Stimulated activated memory B cell treated with anti-CD40 and anti-IgM and Interleukin-4, amounts not matched to agents 10 μg/mL and 1 μg/mL and 100 μg/mL, for 72 hours (primary cell): ENCODE results near the gene APBB2.
"Not testable (repeated sequence)": the region's sequence is repeated elsewhere in the genome, so short reads cannot be mapped to it uniquely, and the experiment has no call there.

Experiments used
- ATAC-seq: fragments of 150-1000 bp; cut with Tn5 transposase; 2 replicates; pipeline ENCODE4 v1.10.0; 2021
- H3K27ac Mint-ChIP-seq: one replicate; pipeline ENCODE4 v1.8.0; 2022; ENCODE audit warnings: mild to moderate bottlenecking, mixed read lengths
- H3K27me3 Mint-ChIP-seq: one replicate; pipeline ENCODE4 v1.8.0; 2022; ENCODE audit warnings: mixed read lengths
- H3K36me3 Mint-ChIP-seq: one replicate; pipeline ENCODE4 v1.8.0; 2022; ENCODE audit warnings: mixed read lengths
- H3K4me1 Mint-ChIP-seq: one replicate; pipeline ENCODE4 v1.8.0; 2022; ENCODE audit warnings: mixed read lengths
- H3K4me3 Mint-ChIP-seq: one replicate; pipeline ENCODE4 v1.8.0; 2022; ENCODE audit warnings: mild to moderate bottlenecking, moderate library complexity, mixed read lengths
- H3K9me3 Mint-ChIP-seq: one replicate; pipeline ENCODE4 v1.8.0; 2022; ENCODE audit warnings: mixed read lengths

Gene APBB2

DNA sequence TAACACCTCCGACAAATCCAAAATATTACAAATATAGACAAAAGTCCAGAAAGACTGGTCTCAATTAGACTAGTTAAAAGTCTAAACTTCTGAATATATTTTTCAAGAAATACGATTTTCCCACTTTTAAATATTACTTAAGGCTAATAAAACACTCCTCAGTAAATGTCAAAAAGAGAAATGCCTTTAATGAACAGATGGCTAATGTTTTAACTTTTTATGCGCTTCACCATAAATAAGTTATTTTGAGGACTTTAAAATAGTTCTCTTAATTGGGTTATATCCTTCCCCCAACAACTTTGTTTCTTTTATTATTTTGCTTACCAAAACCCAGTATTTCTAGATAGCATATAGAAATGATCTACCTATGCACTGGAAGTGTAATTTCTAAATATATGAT is 201.4 kb downstream of the APBB2 start:
- Mint-ChIP-seq H3K9me3 (no peaks in the 10 kb centered on the region), H3K27ac (no peak overlapping the region), H3K4me3 (no peak overlapping the region), H3K4me1 (no peaks in the 10 kb centered on the region), H3K36me3 (no peaks in the 10 kb centered on the region), H3K27me3 (no peaks in the 10 kb centered on the region)
- ATAC-seq, result no peak

GRCh38 chr4:41012293-41012692 is 202.0 kb downstream of the APBB2 start:
- no peaks in the 10 kb centered on the region for H3K36me3 Mint-ChIP-seq
- no peaks in the 10 kb centered on the region for H3K27me3 Mint-ChIP-seq
- H3K4me1 Mint-ChIP-seq, result no peaks in the 10 kb centered on the region
- H3K9me3 Mint-ChIP-seq, result no peaks in the 10 kb centered on the region
- H3K4me3 Mint-ChIP-seq, result no peak overlapping the region
- ATAC-seq, result no peak
- no peak overlapping the region for H3K27ac Mint-ChIP-seq

- no peak for ATAC-seq
- no peak overlapping the region for H3K4me3 Mint-ChIP-seq
- H3K36me3 Mint-ChIP-seq, result no peaks in the 10 kb centered on the region
- H3K27me3 Mint-ChIP-seq, result no peaks in the 10 kb centered on the region
- H3K27ac Mint-ChIP-seq, result no peak overlapping the region
- H3K4me1 Mint-ChIP-seq, result no peaks in the 10 kb centered on the region
- H3K9me3 Mint-ChIP-seq, result no peaks in the 10 kb centered on the region
Measured at GRCh38 chr4:41009411-41009810, 204.9 kb downstream of the APBB2 start.

- no peaks in the 10 kb centered on the region for H3K36me3 Mint-ChIP-seq
- no peaks in the 10 kb centered on the region for H3K27me3 Mint-ChIP-seq
- no peak for ATAC-seq
Measured at GRCh38 chr4:41006141-41006540, 208.2 kb downstream of the APBB2 start.

DNA sequence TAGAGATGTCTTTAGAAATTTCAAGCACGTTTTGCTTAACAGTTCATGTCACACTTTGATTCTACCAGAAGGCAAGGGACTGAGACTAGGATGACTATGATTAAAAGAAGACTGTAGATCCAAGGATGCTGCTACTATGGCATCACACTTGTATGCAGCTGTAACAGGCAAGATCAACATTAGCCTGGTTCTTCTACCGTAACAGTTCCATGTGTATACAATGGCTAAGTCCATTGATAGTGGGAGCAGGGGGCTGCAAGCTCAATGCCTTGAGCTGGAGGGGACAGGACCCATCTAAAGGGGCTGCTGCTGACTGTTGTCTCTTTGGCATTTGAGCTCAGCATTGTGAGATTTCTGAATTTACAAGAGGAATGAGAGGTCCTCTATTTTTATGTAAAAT is 212.0 kb downstream of the APBB2 start:
- Mint-ChIP-seq H3K27ac (no peak overlapping the region), H3K4me1 (no peaks in the 10 kb centered on the region), H3K27me3 (peaks cover 1% of the 10 kb centered on the region), H3K36me3 (no peaks in the 10 kb centered on the region), H3K4me3 (no peak overlapping the region), H3K9me3 (no peaks in the 10 kb centered on the region)
- no peak for ATAC-seq

More at GRCh38 chr4:41006141-41006540, 208.2 kb downstream of the APBB2 start:
- Mint-ChIP-seq H3K4me1 (no peaks in the 10 kb centered on the region), H3K27ac (no peak overlapping the region), H3K4me3 (no peak overlapping the region), H3K9me3 (no peaks in the 10 kb centered on the region)

DNA sequence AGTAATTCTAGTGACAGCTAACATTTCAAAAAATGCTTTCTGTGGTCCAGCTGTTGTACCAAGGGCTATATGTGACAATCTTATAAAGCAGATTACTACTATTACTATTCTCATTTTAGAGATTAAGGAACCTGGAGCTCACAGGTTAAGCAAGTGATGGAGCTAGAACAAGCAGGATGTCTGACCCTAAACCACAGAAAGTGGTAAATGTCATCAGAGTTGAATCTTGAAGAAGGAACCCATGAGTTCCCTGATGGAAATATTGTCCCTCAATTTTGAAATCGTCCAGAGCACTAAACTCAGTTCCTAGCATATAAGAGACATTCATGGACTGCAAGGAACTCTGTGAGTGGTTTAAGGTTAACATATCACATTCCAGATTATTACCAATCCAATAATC is 214.0 kb downstream of the APBB2 start:
- H3K9me3 Mint-ChIP-seq, result no peaks in the 10 kb centered on the region
- no peaks in the 10 kb centered on the region for H3K36me3 Mint-ChIP-seq
- peaks cover 14% of the 10 kb centered on the region for H3K27me3 Mint-ChIP-seq
- H3K4me3 Mint-ChIP-seq, result no peak overlapping the region
- no peaks in the 10 kb centered on the region for H3K4me1 Mint-ChIP-seq
- no peak for ATAC-seq
- H3K27ac Mint-ChIP-seq, result no peak overlapping the region

DNA sequence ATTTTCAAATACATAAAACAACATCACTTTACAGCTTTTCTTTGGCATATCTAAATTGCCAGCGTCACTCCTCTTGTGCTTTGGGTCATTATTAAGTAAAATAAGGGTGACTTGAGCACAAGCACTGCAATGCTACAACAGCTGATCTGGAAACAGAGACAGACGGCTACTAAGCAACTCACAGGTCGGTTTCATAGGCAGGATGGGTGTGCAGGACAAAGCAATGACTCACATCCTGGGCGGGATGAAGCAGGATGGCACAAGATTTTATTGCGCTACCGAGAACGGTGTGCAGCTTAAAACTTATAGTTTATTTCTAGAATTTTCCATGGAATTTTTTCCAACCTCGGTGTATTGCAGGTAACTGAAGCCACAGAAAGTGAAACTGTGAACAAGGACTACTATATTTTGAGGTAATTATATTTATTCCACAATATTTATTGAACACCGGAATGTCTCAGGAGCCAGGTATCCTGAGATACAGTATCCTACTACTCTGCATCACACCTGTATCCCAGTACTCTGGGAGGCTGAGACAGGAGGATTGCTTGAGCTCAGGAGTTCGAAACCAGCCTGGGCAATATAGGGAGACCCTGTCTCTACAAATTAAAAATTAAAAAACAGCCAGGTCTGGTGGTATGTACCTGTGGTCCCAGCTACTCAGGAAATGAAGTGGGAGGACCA is 215.5 kb downstream of the APBB2 start:
- ATAC-seq, result no peak
- Mint-ChIP-seq H3K4me1 (no peaks in the 10 kb centered on the region), H3K9me3 (no peaks in the 10 kb centered on the region), H3K4me3 (no peak overlapping the region), H3K27me3 (peaks cover 14% of the 10 kb centered on the region), H3K27ac (no peak overlapping the region), H3K36me3 (no peaks in the 10 kb centered on the region)

GRCh38 chr4:40995850-40996249 is 218.5 kb downstream of the APBB2 start:
- Mint-ChIP-seq H3K4me3 (no peak overlapping the region), H3K4me1 (peaks cover 16% of the 10 kb centered on the region), H3K36me3 (no peaks in the 10 kb centered on the region), H3K9me3 (no peaks in the 10 kb centered on the region), H3K27me3 (peaks cover 14% of the 10 kb centered on the region), H3K27ac (no peak overlapping the region)
- ATAC-seq, result no peak

- not testable (repeated sequence) for H3K36me3 Mint-ChIP-seq
Measured at GRCh38 chr4:40994321-40994720, 220.0 kb downstream of the APBB2 start.

DNA sequence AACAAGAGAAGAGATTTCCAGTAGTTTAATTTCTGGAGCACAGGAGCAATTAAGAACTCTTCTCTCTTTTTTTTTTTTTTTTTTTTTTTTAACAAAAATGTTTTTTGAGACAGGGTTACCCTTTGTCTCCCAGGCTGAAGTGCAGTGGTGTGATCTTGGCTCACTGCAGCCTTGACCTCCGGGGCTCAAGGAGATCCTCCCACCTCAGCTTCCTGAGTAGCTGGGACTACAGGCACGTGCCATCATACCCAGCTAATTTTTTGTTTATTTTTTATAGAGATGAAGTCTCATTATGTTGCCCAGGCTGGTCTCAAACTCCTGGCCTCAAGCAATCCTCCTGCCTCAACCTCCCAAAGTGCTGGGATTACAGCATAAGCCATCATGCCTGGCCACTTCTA is 221.0 kb downstream of the APBB2 start:
- not testable (repeated sequence) for H3K36me3 Mint-ChIP-seq, H3K9me3 Mint-ChIP-seq, ATAC-seq, H3K27ac Mint-ChIP-seq, H3K4me3 Mint-ChIP-seq
- Mint-ChIP-seq H3K27me3 (peaks cover 14% of the 10 kb centered on the region), H3K4me1 (peaks cover 16% of the 10 kb centered on the region)

More at GRCh38 chr4:40994321-40994720, 220.0 kb downstream of the APBB2 start:
- H3K27ac Mint-ChIP-seq, ATAC-seq, H3K9me3 Mint-ChIP-seq, H3K4me3 Mint-ChIP-seq: not testable (repeated sequence)
- Mint-ChIP-seq H3K27me3 (peaks cover 14% of the 10 kb centered on the region), H3K4me1 (peaks cover 16% of the 10 kb centered on the region)

DNA sequence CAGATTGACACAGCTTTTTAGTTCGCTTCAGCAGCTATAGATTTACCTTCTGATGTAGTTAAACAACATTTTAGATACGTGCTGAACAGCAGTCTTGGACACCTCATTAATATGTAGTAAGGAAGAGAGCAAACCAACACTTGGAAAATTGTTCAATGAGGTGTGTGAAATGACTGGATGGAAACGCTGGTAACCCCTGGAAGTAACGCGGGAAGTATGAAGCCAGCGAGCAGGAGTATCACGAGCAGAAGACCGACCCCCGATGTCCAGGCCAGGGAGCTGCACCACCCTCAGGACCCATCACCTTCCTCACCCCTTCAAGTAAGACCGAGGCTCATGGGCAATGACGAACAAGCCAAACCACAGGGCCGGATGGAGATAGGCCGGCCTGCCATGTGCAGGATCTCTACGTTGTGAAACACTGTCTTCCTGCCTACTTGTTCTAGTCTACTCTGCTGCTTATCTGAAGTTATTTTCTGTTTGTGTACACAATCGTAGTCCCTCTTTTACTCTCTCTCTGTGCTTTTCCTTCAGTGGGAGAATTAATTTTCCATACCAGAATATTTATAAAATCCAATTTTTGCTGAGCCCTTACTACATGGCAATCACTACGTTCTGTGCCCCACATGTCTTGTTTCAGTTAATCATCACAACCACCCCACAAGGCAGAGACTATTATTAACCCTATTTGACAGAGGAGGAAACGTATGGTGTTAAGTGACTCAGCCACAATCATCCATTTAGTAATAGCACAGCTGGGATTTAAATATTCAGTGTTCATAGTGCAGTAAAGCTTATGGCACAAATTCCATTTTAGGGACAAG is 221.7 kb downstream of the APBB2 start:
- no peak overlapping the region for H3K4me3 Mint-ChIP-seq
- peak; percentile 68 for ATAC-seq
- H3K36me3 Mint-ChIP-seq, result no peaks in the 10 kb centered on the region
- no peaks in the 10 kb centered on the region for H3K9me3 Mint-ChIP-seq
- H3K4me1 Mint-ChIP-seq, result peaks cover 16% of the 10 kb centered on the region
- no peak overlapping the region for H3K27ac Mint-ChIP-seq
- peaks cover 14% of the 10 kb centered on the region for H3K27me3 Mint-ChIP-seq

DNA sequence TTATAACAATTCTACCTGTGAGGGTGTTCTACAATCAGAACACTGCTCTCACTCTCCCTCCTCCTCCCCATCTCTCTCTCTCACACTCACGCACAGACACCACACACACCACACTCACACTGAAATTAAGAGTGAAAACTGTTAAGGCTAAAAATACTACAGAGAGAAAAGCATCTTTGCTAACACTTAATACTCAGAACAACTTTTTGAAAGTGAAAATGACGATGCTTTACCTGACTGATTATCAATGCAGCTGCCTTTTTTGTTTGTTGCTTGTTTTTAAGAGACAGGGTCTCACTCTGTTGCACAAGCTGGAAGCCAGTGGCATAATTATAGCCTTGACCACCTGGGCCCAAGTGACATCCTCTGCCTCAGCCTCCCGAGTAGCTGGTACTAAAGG is 222.4 kb downstream of the APBB2 start:
- Mint-ChIP-seq H3K36me3 (no peaks in the 10 kb centered on the region), H3K27ac (no peak overlapping the region), H3K4me1 (peaks cover 16% of the 10 kb centered on the region), H3K9me3 (no peaks in the 10 kb centered on the region), H3K27me3 (peaks cover 9% of the 10 kb centered on the region), H3K4me3 (no peak overlapping the region)
- no peak for ATAC-seq

DNA sequence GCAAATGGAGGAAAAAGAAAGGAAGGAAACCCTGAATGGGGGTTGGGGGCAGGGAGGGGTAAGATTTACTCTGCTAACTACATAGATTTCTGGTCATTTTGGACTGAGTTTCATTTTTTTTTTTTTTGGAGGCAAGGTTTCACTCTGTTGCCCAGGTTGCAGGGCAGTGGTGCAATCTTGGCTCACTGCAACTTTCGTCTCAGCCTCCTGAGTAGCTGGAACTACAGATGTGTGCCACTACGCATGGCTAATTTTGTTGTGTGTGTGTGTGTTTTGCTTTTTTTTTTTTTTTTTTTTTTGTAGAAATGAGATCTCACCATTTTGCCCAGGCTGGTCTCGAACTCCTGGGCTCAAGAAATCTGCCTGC is 223.5 kb downstream of the APBB2 start:
- no peak overlapping the region for H3K4me3 Mint-ChIP-seq
- no peak overlapping the region for H3K27ac Mint-ChIP-seq
- no peaks in the 10 kb centered on the region for H3K36me3 Mint-ChIP-seq
- H3K4me1 Mint-ChIP-seq, result peaks cover 16% of the 10 kb centered on the region
- ATAC-seq, result no peak
- H3K27me3 Mint-ChIP-seq, result no peaks in the 10 kb centered on the region
- H3K9me3 Mint-ChIP-seq, result no peaks in the 10 kb centered on the region

DNA sequence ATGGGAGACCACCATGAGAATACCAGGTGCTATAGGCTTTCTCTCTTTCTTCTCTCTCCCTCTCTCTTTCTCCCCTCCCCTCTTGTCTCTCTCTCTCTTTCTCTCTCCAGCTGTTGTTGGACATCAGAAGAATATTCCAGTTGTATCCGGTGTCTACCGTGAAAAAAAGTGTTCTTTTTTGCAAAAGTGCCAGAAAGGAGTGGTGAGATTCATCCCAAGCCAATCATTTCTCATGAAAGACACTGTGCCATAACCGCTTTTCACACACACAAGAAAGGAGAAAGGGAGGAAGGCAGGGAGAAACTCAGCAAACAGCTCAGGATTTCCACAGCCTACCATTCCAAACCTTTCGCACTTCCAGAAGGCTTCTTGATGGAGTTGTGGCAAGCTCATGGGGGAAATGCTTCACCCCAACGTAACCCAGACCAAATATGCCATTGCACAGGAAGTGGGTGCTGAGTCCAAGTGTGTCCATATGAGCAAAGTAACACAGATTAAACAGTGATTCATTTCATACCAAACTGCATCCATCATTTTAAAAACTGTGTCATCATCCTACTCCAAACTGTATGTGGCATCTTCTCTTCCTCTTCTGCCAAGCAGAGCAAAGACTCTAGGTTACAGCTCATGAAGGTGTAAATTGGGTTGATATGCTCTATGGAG is 224.0 kb downstream of the APBB2 start:
- Mint-ChIP-seq H3K27ac (no peak overlapping the region), H3K27me3 (no peaks in the 10 kb centered on the region), H3K4me1 (peaks cover 16% of the 10 kb centered on the region), H3K9me3 (no peaks in the 10 kb centered on the region), H3K36me3 (no peaks in the 10 kb centered on the region), H3K4me3 (no peak overlapping the region)
- no peak for ATAC-seq

DNA sequence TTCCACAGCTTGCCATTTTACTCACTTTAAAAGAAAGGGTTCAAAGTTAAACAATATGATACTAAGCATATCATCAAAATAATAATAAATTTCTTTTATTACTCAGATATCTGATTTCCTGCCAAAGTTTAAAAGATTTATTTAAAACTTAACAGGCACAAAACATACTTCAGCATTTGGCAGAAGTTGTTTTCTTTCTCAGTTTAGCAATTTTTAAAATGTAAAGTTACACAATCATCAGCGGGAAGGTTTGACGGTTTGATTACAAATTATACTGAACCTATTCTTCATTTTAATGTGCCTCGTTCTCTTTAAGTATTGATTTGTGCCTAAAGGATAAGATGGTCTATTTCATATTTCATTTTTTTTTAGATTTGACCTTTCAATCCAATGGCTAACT is 227.2 kb downstream of the APBB2 start:
- Mint-ChIP-seq H3K4me3 (no peak overlapping the region), H3K9me3 (no peaks in the 10 kb centered on the region), H3K4me1 (peaks cover 8% of the 10 kb centered on the region), H3K36me3 (no peaks in the 10 kb centered on the region), H3K27me3 (peaks cover 2% of the 10 kb centered on the region), H3K27ac (no peak overlapping the region)
- no peak for ATAC-seq

DNA sequence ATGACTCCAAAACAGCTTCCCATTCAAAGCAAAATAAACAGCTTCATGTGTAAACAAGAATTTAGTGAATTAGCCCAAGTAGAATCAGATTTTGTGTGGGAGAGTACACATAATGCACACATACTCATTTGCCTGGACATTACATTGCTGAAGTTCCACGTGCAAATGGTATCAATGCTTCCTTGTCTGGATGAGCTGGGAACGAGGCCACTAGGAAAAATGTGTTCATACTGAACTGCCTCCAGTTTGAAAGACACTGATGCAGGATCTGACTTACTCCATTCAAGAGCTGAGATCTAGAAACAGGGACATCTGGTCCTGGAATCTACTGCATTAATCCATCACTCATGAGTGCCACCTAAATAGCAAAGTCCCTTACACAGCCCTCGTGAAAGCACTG is 228.0 kb downstream of the APBB2 start:
- no peaks in the 10 kb centered on the region for H3K9me3 Mint-ChIP-seq
- H3K27me3 Mint-ChIP-seq, result peaks cover 9% of the 10 kb centered on the region
- H3K27ac Mint-ChIP-seq, result no peak overlapping the region
- no peaks in the 10 kb centered on the region for H3K36me3 Mint-ChIP-seq
- no peak for ATAC-seq
- H3K4me3 Mint-ChIP-seq, result no peak overlapping the region
- H3K4me1 Mint-ChIP-seq, result no peaks in the 10 kb centered on the region
